Heart left ventricle (tissue), 16 donors: ENCODE data around the gene KLHDC9. TPM values are rescaled to one million over a fixed set of nuclear protein-coding genes. Genes with fewer than 3 reads are reported as not detected.
"Not testable (repeated sequence)": the region's sequence is repeated elsewhere in the genome, so short reads cannot be mapped to it uniquely, and the experiment has no call there.

Experiments used
- ATAC-seq, 4 donors: fragments of 200-7000 bp; cut with Tn5 transposase; one replicate each; pipeline ENCODE4 v1.9.1; 2020 to 2022; ENCODE audit warnings: moderate library complexity in 4 of 4, mild to moderate bottlenecking in 3 of 4, moderate number of reproducible peaks in 1 of 4
- DNase-seq, 5 donors: peaks; one replicate each; pipeline ENCODE4 v3.0.0-alpha.2; 2020
- H3K27ac ChIP-seq, 12 donors: fragments of 200-600 bp; sonication (generic) in 4 of 12; one replicate each; pipeline versions ENCODE4 v1.5.0 to v1.8.0; 2016 to 2022; ENCODE audit warnings: mild to moderate bottlenecking in 2 of 12
- H3K27me3 ChIP-seq, 9 donors: fragments of 200-600 bp; sonication (generic) in 2 of 9; one replicate each; pipeline versions ENCODE4 v1.5.1 to v1.8.0; 2016 to 2022; ENCODE audit warnings: mild to moderate bottlenecking in 3 of 9
- H3K36me3 ChIP-seq, 9 donors: fragments of 200-600 bp; sonication (generic) in 2 of 9; one replicate each; pipeline versions ENCODE4 v1.5.0 to v1.8.0; 2018 to 2022; ENCODE audit warnings: mild to moderate bottlenecking in 2 of 9
- H3K4me1 ChIP-seq, 12 donors: fragments of 200-600 bp; sonication (generic) in 4 of 12; one replicate each; pipeline versions ENCODE4 v1.5.0 to v1.8.0; 2016 to 2022; ENCODE audit warnings: mild to moderate bottlenecking in 3 of 12
- H3K4me3 ChIP-seq, 12 donors: fragments of 200-600 bp; sonication (generic) in 4 of 12; one replicate each; pipeline versions ENCODE4 v1.5.0 to v1.8.0; 2017 to 2022; ENCODE audit warnings: mild to moderate bottlenecking in 9 of 12, moderate library complexity in 4 of 12
- H3K9me3 ChIP-seq, 12 donors: fragments of 200-600 bp; sonication (generic) in 4 of 12; one replicate each; pipeline versions ENCODE4 v1.5.0 to v1.8.0; 2016 to 2022; ENCODE audit warnings: mild to moderate bottlenecking in 1 of 12
- CTCF ChIP-seq, 12 donors: fragments of 200-600 bp; sonication (generic) in 4 of 12; IDR thresholded peaks; one replicate each; pipeline versions ENCODE4 v1.5.0 to v1.8.0; 2018 to 2022; ENCODE audit warnings: antibody characterized with exemption in 12 of 12, mild to moderate bottlenecking in 5 of 12
- POLR2A ChIP-seq, 2 donors: fragments of 450-650 bp; IDR thresholded peaks; one replicate each; pipeline ENCODE4 v1.6.1; 2017; ENCODE audit warnings: antibody characterized with exemption in 2 of 2, mild to moderate bottlenecking in 2 of 2, moderate library complexity in 2 of 2
- WGBS, 4 donors: extraction: QIAGEN DNeasy Blood & Tissue Kit in 2 of 4; methylation state at CpG; one replicate each; pipeline versions ENCODE4 v1.1.5 to v1.1.7; 2013 to 2018; 5-methylcytosine and 5-hydroxymethylcytosine counted together
- intact Hi-C, 10 donors: fragments of 100-400 bp; cut with DNase I; formaldehyde crosslinking; loops; one replicate each; pipeline versions ENCODE4 v1.11.1 to v1.14.2; 2022
- polyA plus RNA-seq, 2 donors: library from polyadenylated mRNA; stranded (reverse); fragments of 200-250 nt; gene quantifications; one replicate each; pipeline ENCODE4 v1.2.3, GENCODE V29; 2013
- total RNA-seq, 9 donors: library from RNA; depleted of rRNA in 2 of 9; stranded (reverse); fragments of >200 nt in 2 of 9; fragmentation: NEBNext Ultra II Directional in 3 of 9; extraction: Animal tissue kit (Norgen Biotek cat#: 25700) in 3 of 9; gene quantifications; one replicate each; pipeline versions ENCODE4 v1.1.0 to v1.2.4, GENCODE V29; 2016 to 2023
- donor health status: ischemic (EF 13 %, LVEDD 7.1; RV severe dilation, severe dysfunction).
- donor health status: healthy with polysubstance abuse.
- donor health status: DM: no; HTN: yes; CAD: no.
- donor health status: DM: no; HTN: no; CAD: no.
- donor health status: ischemic (EF 25% LVEDD 6.9; RV normal size, moderate dysfunction).
- donor health status: ischemic (EF 25% LVEDD 5.7; RV mildly dilated, moderate dysfunction).
- donor health status: healthy.
- donor health status: DM: yes; HTN: yes; CAD: no.
- donor health status: ischemic (EF 35%, LVEDD 5.7; RV mildly dilated, moderate dysfunction).
- donor health status: nonischemic (EF 11% LVEDD 7.7; RV severe dilation, severe dysfunction).
- donor health status: DM: yes; HTN: yes; CAD: no.
- donor health status: PGD.
- donor health status: ischemic (EF 29% LVEDD 5.4; RV normal size, mild dysfunction).
- donor health status: nonischemic (EF 23%, LVEDD 6.1; RV moderate dilation, normal function).

The KLHDC9 gene
- total and polyA plus RNA-seq, 11 donors: 0.43 to 13.3 (median 4.8) TPM

GRCh38 chr1:161115132-161115711 is 17.1 kb downstream of the KLHDC9 start:
- ATAC-seq (no peak), DNase-seq (no peak)
- no peak overlapping the region for H3K4me3 ChIP-seq
- TF ChIP-seq POLR2A (IDR thresholded peaks at IDR 0.05): no peak
- no peak for TF ChIP-seq CTCF (IDR thresholded peaks at IDR 0.05)
- H3K36me3 ChIP-seq: peaks cover 0 to 30% (median 5%) of the 10 kb centered on the region in 9 donors
- intact Hi-C loops: no loop called here
- H3K27ac ChIP-seq: no peak overlapping the region
- H3K4me1 ChIP-seq: peaks cover 5 to 80% (median 51%) of the 10 kb centered on the region in 12 donors
- H3K27me3 ChIP-seq: no peaks in the 10 kb centered on the region
- no peaks in the 10 kb centered on the region for H3K9me3 ChIP-seq
- WGBS, 4 donors: 91 to 94% (median 92%) methylated on average over 12 of the region's 12 CpGs

- H3K27ac ChIP-seq, DNase-seq, H3K9me3 ChIP-seq, H3K27me3 ChIP-seq, ATAC-seq, intact Hi-C loops: not testable (repeated sequence)
- WGBS, 4 donors: 89 to 91% (median 90%) methylated on average over 6 of the region's 6 CpGs
- Histone ChIP-seq H3K4me3 (peak overlapping the region in 1 of 12 donors; percentile 91), H3K36me3 (peaks cover 0 to 36% (median 13%) of the 10 kb centered on the region in 9 donors), H3K4me1 (peaks cover 5 to 87% (median 51%) of the 10 kb centered on the region in 12 donors)
Observed at GRCh38 chr1:161115961-161116360, 17.8 kb downstream of the KLHDC9 start.

- DNase-seq (peak; percentile 90 to 92 (median 90)), ATAC-seq (peak; percentile 86 to 94 (median 90))
- Histone ChIP-seq H3K36me3 (peaks cover 0 to 54% (median 33%) of the 10 kb centered on the region in 9 donors), H3K4me3 (peak within 1 kb of the TSS; percentile 73 to 100 (median 94)), H3K27ac (peak within 1 kb of the TSS; percentile 77 to 97 (median 92)), H3K9me3 (no peaks in the 10 kb centered on the region), H3K4me1 (peaks cover 5 to 84% (median 45%) of the 10 kb centered on the region in 12 donors), H3K27me3 (no peaks in the 10 kb centered on the region)
- TF ChIP-seq POLR2A (IDR thresholded peaks at IDR 0.05) (peak; percentile 16 to 78), CTCF (IDR thresholded peaks at IDR 0.05) (peak in 3 of 12 donors; percentile 12 to 19 (median 13))
- intact Hi-C loops: loop anchor here in 5 of 10 donors (1.0 to 2.0 kb wide), 3 partner anchors 14 to 73 kb away; partner anchors contain the start of genes DEDD (in 4 of the 5) and USF1 (in 1 of the 5)
- WGBS, 4 donors: 0 to 2% (median 0%) methylated on average over 47 to 58 of the region's 58 CpGs
Observed at GRCh38 chr1:161117759-161118581, 19.8 kb downstream of the KLHDC9 start, which contains the start of the genes NIT1 and PFDN2. Gene NIT1, plus strand, starts transcription at chr1:161118105. Its CDS starts 72 bp downstream, at chr1:161118177. Gene PFDN2, minus strand, starts transcription at chr1:161118037. Its CDS starts 11 bp downstream, at chr1:161118026.

GRCh38 chr1:161119092-161119903 is 21.1 kb downstream of the KLHDC9 start:
- peak in 8 of 12 donors; percentile 8 to 40 (median 28) for TF ChIP-seq CTCF (IDR thresholded peaks at IDR 0.05)
- no peak for TF ChIP-seq POLR2A (IDR thresholded peaks at IDR 0.05)
- peaks cover 5 to 73% (median 38%) of the 10 kb centered on the region in 12 donors for H3K4me1 ChIP-seq
- H3K4me3 ChIP-seq: peak overlapping the region in 10 of 12 donors; percentile 85 to 100 (median 96)
- DNase-seq (peak; percentile 60 to 77 (median 69)), ATAC-seq (peak in 3 of 4 donors; percentile 21 to 35 (median 33))
- intact Hi-C loops: loop anchor here in 2 of 10 donors (2.0 kb wide), 1 partner anchor 14 kb away; the partner anchor contains the start of gene DEDD (in 2 of the 2)
- H3K36me3 ChIP-seq: peaks cover 0 to 61% (median 46%) of the 10 kb centered on the region in 9 donors
- WGBS, 4 donors: 28 to 41% (median 32%) methylated on average over 10 of the region's 10 CpGs
- H3K27ac ChIP-seq: peak overlapping the region in 11 of 12 donors; percentile 77 to 97 (median 92)
- H3K27me3 ChIP-seq: no peaks in the 10 kb centered on the region
- no peaks in the 10 kb centered on the region for H3K9me3 ChIP-seq
